HL-60/S4 treated with phorbol 12-myristate 13-acetate at 8.2 ng/mL for 4 days and 3 days (cell line): ENCODE data around the gene APEH.

Experiments used
- in situ Hi-C: fragments of 300-500 bp; cut with MboI; formaldehyde crosslinking; loops from 2 replicates; pipeline ENCODE4 v1.15.0; 2022; ENCODE audit warnings: low sequenced_read_pairs

The APEH gene

GRCh38 chr3:49707113-49707480, 32.9 kb downstream of the APEH start:
- in situ Hi-C loops = no loop called here

- in situ Hi-C loops = no loop called here
Measured at GRCh38 chr3:49709852-49710251, 35.7 kb downstream of the APEH start.

- in situ Hi-C loops = no loop called here
Measured at GRCh38 chr3:49711489-49711888, 37.3 kb downstream of the APEH start.

GRCh38 chr3:49712166-49712565, 38.0 kb downstream of the APEH start:
- in situ Hi-C loops = no loop called here

GRCh38 chr3:49712631-49713317, 38.6 kb downstream of the APEH start:
- in situ Hi-C loops = no loop called here

- in situ Hi-C loops = no loop called here
Measured at GRCh38 chr3:49713336-49714105, 39.4 kb downstream of the APEH start.

- in situ Hi-C loops = no loop called here
Measured at GRCh38 chr3:49714728-49715550, 40.8 kb downstream of the APEH start.

GRCh38 chr3:49715611-49716121, 41.5 kb downstream of the APEH start:
- in situ Hi-C loops = no loop called here

GRCh38 chr3:49716169-49716568, 42.0 kb downstream of the APEH start:
- in situ Hi-C loops = no loop called here

GRCh38 chr3:49716691-49717210, 42.6 kb downstream of the APEH start:
- in situ Hi-C loops = no loop called here

GRCh38 chr3:49717211-49717958, 43.2 kb downstream of the APEH start:
- in situ Hi-C loops = no loop called here

GRCh38 chr3:49717959-49718857, 44.1 kb downstream of the APEH start:
- in situ Hi-C loops = no loop called here

- in situ Hi-C loops = no loop called here
Measured at GRCh38 chr3:49718858-49719213, 44.7 kb downstream of the APEH start.

- in situ Hi-C loops = no loop called here
Measured at GRCh38 chr3:49719214-49719884, 45.2 kb downstream of the APEH start, which contains the start of gene AMIGO3. AMIGO3 (minus strand) TSS chr3:49719684; CDS start chr3:49719465, 219 bp downstream.

GRCh38 chr3:49720855-49721595, 46.9 kb downstream of the APEH start:
- in situ Hi-C loops = no loop called here

GRCh38 chr3:49721596-49721895, 47.4 kb downstream of the APEH start:
- in situ Hi-C loops = no loop called here

GRCh38 chr3:49721896-49722781, 48.0 kb downstream of the APEH start:
- in situ Hi-C loops = no loop called here
